ENCODE results near the gene POLR2I.
"Not testable (repeated sequence)": the region's sequence is repeated elsewhere in the genome, so short reads cannot be mapped to it uniquely, and the experiment has no call there.

Gene POLR2I

GRCh38 chr19:36131221-36131620, 16.5 kb upstream of the POLR2I start:
- DNase-seq (ENCODE audit: low spot score), result not testable (repeated sequence)

DNA sequence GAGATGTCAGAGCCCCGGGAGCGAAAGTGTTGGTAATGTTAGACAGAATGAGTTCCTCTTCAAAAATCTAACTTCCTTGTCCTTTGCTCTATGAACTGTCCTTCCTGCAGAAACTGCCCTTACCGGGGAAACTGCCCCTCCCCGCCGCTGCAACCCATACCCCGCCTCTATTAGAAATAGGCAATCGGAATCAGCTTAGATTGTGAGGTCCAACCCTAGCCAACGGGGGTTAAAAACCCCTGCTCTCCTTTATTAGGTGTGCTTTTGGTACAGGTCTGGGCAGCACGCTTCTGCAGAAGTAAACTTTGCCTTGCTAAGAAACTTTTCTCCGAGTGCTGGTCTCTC, 13.7 kb upstream of the POLR2I start:
- no peak for DNase-seq (ENCODE audit: low spot score)

GRCh38 chr19:36125557-36125956, 10.9 kb upstream of the POLR2I start:
- no peak for DNase-seq (ENCODE audit: low spot score)

- no peak for DNase-seq (ENCODE audit: low spot score)
Measured at GRCh38 chr19:36121486-36122124, 6.9 kb upstream of the POLR2I start.

- no peak for DNase-seq (ENCODE audit: low spot score)
Measured at GRCh38 chr19:36120984-36121358, 6.3 kb upstream of the POLR2I start.

DNA sequence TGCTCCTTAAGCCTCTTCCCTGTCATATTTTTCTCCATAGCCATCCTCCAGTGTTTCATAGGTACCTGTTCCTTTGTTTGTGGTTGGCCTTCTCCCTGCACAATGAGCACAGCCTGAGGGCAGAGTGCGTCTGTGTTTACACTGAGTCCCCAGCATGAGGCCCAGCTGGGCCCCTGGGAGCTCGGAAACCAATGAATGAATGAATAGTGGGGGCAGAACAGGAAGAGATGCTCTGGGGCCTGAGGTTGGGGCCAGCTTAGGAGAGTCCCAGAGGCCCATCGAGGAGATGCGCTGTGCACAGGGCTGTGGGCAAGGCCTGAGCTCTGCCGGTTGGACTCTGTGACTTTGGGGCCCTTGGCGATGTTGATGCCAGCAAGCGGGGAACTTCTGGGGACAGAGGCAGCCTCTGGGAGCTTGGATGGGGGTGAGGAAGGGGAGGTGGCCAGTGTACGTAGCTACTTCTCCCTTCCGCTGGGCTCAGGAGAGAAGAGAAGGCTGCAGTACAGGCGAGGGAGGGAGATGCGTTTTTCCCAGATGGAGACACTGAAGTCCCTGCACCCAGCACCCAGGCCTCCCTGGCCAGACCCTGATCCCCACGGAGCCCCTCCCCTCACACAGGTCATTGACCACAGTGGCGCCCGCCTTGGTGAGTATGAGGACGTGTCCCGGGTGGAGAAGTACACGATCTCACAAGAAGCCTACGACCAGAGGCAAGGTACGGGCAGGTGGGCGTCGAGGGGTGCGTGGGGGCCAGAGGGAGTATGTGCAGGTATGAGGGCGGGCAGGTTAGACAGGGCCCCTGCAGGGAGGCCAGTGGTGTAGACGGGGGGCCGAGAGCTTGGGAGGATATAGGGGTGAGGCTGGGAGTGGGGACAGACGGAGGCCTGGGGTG, 5.7 kb upstream of the POLR2I start:
- DNase-seq (ENCODE audit: low spot score), result no peak

DNA sequence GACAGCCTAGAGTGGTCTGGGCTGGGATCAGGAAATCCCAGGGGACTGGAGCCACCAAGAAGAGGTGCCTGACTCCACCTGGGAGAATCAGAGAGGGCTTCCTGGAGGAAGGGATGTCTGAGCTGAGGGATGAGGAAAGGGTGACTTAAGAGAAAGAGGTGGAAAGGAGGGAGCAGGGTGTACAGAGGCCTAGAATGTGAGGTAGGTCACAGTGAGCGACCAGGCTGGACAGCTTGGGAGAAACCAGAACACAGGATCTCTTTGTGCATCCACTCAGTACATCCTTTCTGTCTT, 1.6 kb upstream of the POLR2I start:
- DNase-seq (ENCODE audit: low spot score), result no peak

- peak; percentile 53 for DNase-seq (ENCODE audit: low spot score)
Measured at GRCh38 chr19:36115453-36116343, 1.0 kb upstream of the POLR2I start, which contains the start of gene TBCB. TBCB (plus strand) TSS chr19:36115468; CDS start chr19:36115561, 93 bp downstream.

DNA sequence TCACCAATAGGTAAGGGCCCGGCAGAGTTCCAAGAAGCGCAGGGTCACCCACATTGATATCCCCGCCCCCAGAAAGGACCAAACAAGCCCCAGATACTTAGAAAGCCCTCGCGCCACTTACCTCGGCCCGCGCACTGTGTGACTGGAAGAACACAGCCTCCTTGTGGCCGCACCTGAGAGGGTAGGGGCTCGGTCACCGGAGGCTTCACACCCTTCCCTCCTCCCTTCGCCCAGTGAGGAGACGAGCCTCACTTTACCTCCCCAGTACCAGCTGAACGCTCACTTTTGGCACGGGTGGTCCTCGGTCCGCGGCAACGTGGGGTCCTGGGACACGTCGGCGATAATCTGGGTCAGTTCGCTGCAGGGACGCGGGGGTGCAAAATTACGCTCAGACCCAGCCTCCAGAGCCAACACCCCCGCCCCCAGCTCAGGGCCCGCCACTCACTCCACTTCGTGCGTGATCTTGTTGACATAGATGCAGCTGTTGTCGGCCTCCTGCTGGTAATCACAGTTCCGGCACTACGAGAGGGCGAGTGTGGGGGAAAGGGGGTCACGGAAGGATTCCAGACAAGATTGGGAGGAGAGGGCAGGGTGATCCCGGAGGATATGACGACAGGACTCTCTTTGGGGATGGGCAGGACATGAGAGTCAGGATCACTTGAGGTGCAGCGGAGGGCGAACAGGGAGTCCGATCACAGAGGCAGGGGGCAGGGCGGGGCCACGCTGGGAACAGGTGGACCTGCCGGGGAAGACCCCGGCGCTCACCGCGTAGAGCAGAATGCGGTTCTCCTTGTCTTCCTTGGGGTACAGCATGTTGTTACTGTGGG, 568 bp downstream of the POLR2I start:
- DNase-seq (ENCODE audit: low spot score), result peak; percentile 41

GRCh38 chr19:36113425-36113824, 1.2 kb downstream of the POLR2I start:
- no peak for DNase-seq (ENCODE audit: low spot score)

- no peak for DNase-seq (ENCODE audit: low spot score)
Measured at GRCh38 chr19:36112678-36113077, 2.0 kb downstream of the POLR2I start.

GRCh38 chr19:36111200-36111539, 3.5 kb downstream of the POLR2I start:
- no peak for DNase-seq (ENCODE audit: low spot score)

GRCh38 chr19:36110487-36111199, 4.0 kb downstream of the POLR2I start, which contains the start of gene OVOL3:
OVOL3 (plus strand) TSS chr19:36111143; CDS start chr19:36111203, 60 bp downstream.
- DNase-seq (ENCODE audit: low spot score), result peak; percentile 22

DNA sequence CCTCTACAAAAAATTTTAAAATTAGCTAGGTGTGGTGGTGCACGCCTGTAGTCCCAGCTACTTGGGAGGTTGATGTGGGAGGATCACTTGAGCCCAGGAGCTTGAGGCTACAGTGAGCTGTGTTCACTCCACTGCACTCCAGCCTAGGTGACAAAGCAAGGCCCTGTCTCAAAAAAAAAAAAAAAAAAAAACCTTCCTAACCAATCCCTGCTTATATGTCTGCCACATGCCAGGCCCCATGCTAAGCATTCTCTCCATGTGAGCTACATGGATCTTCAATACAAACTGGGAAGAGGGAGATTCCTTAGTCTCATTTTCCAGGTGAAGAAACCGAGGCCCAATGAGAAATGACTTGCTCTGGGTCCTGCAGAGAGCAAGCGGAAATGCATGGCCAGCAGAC, 6.0 kb downstream of the POLR2I start:
- no peak for DNase-seq (ENCODE audit: low spot score)

- no peak for DNase-seq (ENCODE audit: low spot score)
Measured at GRCh38 chr19:36106991-36107390, 7.7 kb downstream of the POLR2I start.

DNA sequence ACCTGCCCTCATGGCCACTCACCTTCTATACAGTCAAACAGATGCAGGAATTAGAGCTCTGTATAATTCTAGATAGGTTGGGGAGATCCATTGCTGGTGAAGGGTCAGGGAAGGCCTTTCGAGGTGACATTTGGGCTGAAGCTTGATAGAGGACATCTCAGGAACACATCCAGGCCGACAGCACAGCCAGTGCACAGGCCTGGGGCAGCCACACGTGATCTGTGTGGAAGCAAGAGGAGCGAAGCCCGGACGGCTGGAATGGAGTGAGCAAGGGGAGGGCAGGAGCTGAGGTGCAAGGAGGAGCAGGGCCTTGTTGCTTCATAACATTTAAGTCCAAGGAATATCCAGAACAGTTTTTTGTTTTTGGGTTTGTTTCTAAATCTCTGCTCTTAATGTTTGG, 8.2 kb downstream of the POLR2I start:
- no peak for DNase-seq (ENCODE audit: low spot score)

GRCh38 chr19:36103842-36104552, 10.7 kb downstream of the POLR2I start:
- DNase-seq (ENCODE audit: low spot score), result no peak

DNA sequence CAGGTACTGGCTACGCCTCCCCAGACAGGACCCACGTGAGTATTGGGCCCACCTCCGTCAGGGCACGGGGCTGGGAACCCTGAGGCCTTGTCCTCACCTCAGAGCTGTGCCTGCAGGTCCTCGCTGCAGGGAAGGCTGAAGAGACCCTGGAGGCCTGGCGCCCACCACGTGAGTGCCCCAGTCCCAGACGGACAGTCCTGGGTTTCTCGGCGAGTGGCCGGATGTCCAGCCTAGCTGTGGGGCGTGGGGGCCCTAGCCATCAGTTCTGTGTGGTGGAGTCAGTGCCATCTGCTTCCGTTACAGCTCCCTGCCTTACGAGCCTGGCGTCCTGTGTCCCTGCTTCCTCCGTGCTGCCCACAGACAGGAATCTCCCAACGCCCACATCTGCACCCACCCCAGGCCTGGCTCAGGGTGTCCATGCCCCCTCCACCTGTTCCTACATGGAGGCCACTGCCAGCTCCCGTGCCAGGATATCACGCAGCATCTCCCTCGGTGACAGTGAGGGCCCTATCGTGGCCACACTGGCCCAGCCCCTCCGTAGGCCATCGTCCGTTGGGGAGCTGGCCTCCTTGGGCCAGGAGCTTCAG, 11.5 kb downstream of the POLR2I start:
- DNase-seq (ENCODE audit: low spot score), result no peak

- no peak for DNase-seq (ENCODE audit: low spot score)
Measured at GRCh38 chr19:36101550-36102327, 12.9 kb downstream of the POLR2I start.

Data from NAMALWA (cell line).